ENCODE measurements around the gene BAIAP2L2.

GRCh38 chr22:38132794-38133193 lies 22.3 kb upstream of the BAIAP2L2 start:
- TF ChIP-seq CTCF (IDR thresholded peaks at IDR 0.05) = no peak
- TF ChIP-seq POLR2A (IDR thresholded peaks at IDR 0.05; ENCODE audit: low read depth) = no peak
- TF ChIP-seq EP300 (IDR thresholded peaks at IDR 0.05) = no peak
